Fibroblast of peridontal ligament (primary cell): ENCODE measurements around the gene CACNG1.

Source experiments
- DNase-seq: peaks from one replicate; pipeline ENCODE4 v3.0.0-alpha.2; 2010; ENCODE audit errors: extremely low read depth

The CACNG1 gene, protein sequence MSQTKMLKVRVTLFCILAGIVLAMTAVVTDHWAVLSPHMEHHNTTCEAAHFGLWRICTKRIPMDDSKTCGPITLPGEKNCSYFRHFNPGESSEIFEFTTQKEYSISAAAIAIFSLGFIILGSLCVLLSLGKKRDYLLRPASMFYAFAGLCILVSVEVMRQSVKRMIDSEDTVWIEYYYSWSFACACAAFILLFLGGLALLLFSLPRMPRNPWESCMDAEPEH

DNA sequence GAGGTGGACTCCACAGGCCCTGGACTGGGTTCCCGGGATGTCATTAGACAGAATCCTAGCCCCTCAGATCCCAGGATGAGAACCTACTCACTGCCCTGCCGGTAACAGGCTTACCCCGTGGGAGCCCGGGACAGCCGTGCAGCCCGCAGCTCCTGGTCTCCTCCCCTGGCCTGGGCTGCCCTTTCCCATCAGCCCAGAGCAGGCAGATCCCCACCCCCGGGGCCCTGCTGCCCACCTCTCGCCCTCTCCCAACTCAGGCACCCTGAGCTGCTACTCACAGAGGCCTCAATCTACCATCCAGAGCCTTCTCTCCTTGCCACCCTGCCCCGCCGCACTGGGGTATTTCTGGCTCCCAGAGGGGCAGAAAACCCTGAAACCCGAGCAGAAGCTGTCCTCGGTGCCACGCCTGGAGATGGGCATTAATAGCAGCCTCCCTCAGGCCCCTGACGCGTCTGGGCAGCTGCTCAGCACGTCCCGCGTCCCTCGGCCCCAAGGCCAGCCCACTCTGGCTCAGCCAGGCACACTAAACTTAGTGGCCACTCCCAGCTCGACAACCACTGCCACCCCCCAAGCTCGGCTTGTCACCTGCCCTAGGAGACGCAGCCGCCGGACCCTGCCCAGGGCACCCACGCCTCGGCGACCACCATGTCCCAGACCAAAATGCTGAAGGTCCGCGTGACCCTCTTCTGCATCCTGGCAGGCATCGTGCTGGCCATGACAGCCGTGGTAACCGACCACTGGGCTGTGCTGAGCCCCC is at the start of gene CACNG1:
Gene CACNG1, plus strand, starts transcription at position 539 of the 757 bp plus-strand sequence. Its CDS starts 107 bp downstream, at position 646.
- no peak for DNase-seq

DNA sequence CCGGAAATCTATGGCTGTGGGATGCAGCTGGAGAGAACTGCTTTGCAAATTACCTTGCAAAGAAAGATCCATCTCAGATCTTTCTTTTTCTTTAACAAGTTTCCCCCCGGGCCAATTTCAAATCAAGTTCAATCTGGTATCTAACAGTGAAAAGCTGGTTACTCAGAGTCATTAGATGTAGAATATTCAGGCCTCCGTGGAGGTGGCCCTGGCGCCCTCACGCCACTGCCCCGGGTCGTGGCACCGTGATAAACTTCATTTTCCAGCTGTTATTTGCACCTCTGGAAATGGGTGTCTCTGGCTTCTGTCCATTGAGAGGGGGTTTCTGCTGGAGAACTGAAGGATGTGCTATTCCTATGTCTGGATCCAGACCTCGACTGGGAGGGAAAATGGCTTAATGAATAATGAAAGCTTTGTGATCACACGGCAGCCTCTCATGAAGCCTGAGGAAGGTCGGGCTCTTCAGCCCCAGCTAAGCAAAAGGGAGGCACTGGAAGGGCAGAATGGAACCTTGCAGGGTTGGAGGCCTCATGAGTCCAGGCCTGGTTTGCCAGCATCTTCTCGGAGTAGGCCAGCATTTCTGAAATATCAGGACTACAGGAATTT is 49.3 kb upstream of the CACNG1 start:
- no peak for DNase-seq

DNA sequence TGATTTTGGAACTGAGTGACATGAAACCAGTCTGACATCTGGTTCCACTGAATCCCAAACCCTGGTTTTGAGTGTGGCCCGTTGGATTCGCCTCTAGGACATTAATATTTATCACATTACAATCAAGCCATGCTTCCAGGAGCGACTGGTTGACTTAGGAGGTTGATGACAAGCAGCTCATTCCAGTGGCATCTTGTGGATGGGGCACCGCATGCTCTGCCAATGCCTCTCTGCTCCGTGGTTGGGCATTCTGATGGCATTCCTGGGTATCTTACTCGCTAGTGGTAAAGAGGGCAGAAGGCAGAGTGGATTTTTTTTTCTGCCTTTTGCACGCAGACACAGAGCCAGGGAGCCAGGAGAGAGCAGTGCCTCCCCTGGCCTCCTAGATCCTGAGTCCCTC is 48.4 kb upstream of the CACNG1 start:
- no peak for DNase-seq

DNA sequence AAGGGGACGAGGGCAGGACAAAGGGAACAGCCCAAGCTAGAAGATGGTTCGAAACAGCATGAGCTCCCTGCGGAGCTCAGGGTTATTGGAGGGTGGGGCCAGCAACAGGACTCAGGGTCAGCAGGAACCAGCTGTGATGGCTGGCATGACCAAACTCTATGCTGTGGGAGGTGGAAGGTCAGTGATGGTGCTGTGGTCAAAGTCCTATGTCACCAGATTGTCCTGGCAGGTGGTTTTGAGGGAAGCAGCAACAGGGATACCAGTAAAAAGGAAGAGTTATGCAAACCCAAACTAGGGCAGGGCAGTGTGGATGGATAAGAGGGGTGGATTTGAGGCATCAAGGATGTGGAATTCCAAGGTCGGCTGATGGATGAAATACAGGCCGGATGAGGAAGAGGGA is 47.4 kb upstream of the CACNG1 start:
- DNase-seq: no peak

DNA sequence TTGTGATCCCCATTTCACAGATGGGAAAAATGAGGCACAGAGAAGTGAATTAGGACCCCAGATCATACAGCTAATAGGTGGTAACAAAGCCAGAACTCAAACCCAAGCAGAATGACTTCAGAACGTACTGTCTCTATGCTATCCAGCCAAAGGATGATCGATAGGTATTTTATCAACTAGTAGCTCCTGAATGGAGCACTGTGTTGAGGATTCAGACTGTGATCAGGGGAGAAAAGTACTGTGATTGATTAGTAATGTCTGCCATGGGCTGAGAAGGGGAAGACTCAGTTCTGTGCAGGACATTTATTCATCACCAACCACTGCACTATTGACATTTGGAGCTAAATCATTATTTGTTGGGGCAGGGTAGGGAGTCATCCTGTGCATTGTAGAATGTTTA is 41.1 kb upstream of the CACNG1 start:
- DNase-seq: no peak

DNA sequence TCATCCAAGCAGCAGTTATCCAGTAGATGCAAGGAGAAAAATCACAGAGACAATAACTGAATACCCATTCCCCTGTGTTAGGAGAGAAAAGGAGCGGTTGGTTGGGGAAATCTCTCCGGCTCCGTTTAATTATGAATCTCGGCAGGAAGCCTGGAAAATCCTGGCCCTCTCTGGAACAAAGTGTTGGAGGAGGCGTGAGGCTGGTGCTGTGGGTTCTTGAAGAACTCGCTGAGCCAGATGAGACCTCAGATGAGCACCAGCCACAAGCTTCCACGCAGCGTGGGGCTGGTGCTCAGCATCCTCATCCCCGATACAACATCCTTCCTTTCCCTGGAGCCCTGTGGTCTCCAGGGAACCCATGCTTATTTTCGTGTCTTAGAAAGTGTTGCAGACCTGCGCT is 40.2 kb upstream of the CACNG1 start:
- no peak for DNase-seq

DNA sequence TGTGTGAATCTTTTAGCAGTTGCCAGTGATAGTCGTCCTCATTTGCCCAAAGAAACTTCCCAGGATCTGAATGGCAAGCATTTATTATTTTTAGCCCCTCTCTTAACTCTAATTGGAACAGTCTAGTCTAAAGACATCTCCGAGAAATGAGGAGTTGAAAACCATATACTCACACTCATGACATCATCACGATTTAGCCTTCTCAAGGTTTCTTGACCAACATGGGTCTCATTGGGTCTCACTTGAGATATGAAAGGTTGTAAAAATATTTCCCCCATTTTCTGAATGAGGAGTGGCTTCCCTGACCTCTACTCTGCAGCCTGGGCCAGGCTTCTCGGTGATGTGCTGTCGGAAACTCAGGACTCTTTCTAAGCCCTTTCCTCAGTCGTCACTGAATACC is 37.1 kb upstream of the CACNG1 start:
- DNase-seq: no peak

DNA sequence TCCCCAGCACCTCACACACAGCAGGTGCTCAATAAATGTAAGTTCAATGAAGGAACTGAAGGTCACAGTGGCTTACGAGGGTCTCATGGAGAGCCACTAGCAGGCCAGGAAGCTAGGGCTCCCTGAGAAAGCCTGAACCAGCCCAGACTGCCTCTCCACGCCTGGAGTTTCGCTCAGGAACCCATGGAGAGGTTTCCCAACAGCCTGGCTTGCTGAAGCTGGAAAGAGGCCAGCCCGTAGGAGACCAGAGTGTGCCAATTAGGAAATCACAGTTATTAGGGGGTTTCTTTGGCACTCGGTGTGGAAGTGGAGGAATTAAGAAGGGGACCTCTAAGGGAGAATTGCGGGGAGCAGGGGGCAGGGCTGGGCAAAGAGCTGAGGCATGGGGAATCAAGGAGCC is 36.3 kb upstream of the CACNG1 start:
- DNase-seq: no peak

DNA sequence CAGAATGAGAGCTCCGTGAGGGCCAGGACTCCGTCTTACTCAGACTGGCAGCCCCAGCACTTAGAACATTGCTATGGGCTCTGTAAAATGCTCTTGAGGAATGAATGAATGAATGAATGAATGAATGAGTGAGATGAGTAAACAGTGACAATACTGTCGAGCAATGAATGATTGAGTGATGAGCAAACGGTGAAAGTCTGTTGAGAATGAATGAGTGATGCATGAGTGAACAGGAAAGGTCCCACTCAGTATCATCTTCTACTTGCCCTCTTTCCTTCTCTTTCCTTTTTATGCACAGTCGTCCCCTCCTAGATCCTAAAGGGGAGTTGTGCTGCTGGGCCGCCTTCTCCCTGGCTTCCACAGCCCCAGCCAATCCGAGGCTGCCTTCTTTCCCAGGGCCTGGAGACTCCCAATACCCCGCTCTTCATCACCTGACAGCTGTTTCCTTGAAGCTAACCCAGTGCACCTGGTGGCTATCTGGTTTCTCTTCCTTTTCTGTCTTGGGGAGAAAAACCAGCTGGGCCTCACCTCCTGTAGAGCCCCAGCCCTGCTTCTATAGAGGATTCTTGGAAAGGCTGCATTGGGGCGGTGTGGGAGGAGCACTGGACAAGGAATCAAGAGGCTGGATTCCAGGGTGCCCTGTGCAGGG is 32.7 kb upstream of the CACNG1 start:
- no peak for DNase-seq

DNA sequence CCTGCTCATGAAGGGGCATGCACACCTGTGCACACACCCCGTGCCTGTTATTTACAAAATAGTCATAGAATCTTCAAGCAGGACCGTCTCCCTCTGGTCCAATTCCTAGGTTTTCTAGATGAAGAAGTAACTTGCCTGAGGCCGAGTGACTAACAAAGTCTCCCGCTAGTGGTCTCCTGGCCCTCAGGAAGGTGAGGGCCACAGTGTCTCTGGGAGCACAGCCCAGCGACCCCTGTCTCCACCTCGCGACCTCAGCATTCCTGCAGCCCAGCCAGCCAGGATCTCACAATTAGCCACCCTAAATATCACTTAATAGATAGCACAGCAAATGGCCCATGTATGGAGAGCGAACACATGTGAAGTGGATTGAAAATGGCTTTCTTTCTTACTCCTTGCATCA is 30.5 kb upstream of the CACNG1 start:
- DNase-seq: no peak

DNA sequence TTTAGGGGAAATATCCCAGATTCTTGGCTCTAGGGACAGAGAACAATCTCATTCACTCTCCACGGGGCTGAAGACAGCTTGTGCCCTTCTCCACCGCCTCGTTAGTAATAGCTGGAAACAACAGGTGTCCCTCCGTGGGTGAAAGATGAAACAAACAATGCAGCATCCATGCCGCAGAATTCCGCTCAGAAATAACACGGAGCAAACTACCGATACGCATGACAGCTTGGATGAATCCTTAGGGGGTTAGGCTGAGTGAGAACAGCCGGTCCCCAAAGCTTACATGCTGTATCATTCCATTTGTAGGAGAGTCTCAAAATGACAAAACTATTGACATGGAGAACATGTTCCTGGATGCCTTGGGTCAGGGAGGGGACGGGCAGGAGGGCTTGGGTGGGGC is 29.4 kb upstream of the CACNG1 start:
- DNase-seq: no peak

DNA sequence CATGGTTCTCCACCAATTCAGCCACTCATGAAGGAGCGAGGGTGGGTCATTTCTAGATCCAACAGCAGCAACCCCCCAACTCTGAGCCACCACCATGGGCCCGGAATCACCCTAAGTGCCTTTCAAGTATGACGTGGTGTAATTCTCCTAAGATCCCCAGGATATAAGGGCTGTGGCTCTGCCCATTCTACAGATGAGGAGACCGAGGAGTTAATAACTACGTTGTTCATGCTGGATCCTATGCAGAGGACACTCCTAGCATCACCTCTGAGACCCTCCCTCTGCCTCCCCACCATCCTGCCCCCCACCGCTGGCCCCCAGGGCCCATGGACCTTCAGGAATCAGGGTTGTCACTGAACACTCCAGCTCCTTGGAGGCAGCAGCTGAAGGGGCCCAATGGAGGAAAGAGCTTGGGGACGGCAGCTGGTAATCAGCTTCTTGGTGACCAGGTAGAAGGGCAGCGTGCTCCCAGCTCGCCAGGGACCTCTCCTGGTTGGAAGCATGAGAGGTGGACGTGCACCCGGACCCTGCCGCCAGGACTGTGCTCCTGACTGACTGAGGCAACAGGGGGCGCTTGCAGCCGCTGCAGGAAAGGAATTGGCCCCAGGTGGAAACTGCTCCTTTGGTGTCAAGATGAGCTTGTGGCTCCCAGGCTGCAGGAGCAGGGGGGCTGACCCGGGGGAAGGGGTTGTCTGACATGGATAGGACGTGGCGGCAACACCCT is 28.2 kb upstream of the CACNG1 start:
- DNase-seq: no peak

DNA sequence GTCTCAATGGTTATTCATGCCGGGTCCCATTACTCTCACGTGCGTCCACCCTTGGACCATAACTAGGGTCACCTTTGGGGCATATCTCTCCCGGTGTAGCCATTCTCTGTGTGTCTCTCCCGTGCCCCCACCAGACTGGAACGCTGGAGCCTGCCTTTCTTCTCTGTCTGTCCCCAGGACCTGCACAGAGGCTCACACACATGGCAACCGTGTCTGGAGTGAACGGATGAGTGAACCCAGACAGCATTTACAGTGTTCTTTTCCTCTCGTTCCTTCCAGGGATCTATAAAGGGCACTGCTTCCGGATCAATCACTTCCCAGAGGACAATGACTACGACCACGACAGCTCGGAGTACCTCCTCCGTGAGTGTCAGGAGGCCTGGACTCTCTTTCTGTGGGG is 26.4 kb upstream of the CACNG1 start:
- no peak for DNase-seq

DNA sequence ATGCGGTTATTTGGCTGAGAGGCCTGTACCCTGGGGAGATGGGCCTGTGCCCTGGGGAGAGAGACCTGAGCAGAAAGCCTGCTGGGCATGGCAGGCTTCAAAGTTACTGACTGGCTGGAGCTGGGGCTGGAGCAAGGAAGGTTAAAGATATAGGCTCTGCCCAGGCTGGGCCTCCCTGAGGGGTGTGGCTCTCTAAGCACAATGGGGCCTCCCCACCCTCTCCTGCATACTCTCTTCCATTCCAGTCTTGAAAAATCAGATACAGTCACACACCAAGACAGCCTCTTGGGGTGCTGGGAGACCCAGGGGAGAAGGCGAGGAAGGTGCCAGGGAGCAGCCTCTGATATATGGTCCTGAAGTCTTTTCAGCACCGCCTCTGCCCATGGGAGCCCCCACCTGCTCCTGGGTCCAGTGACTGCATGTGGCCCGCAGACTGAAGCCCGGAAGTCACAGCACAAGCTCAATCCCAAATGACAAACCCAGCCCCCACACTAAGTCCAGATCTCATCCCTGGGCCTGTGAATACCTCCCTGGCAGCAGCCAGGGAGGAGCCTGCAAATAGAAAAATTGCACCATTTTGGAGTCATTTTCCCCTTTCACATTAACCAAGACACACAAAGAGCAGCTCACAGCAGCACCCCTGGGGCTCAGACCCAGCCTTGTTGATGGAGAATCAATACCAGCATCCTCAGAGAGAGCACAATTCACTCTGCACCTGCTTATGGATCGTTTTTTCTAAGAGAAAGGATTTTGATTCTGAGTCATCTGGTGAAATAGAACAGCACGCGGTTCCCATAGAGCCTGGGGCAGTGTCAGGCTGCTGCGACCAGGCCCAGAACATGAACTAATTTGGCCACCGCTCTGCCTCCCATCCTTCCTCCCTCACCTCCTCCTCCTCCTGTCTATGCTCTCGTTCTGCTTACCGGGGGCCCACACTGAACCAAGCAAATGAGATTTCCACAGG is 25.6 kb upstream of the CACNG1 start:
- no peak for DNase-seq

DNA sequence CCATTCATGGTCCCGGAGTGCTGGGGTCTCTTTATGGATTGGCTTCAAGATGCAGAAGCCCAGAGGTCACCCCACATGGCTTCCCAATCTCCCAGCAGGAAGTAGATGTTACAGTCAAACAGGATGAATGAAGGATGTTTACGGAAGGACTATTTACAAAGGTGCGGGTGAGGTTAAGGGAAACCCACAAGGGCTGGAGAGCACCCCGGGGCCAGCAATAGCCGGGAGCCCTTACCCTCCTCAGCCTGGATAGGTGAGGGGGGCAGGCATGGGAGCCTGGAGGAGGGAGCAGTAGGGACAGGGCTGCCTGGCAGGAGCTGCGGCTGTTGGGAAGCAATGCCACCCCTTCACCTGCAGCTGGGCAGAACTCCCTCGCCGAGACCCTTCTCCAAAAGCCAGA is 24.5 kb upstream of the CACNG1 start:
- DNase-seq: no peak

DNA sequence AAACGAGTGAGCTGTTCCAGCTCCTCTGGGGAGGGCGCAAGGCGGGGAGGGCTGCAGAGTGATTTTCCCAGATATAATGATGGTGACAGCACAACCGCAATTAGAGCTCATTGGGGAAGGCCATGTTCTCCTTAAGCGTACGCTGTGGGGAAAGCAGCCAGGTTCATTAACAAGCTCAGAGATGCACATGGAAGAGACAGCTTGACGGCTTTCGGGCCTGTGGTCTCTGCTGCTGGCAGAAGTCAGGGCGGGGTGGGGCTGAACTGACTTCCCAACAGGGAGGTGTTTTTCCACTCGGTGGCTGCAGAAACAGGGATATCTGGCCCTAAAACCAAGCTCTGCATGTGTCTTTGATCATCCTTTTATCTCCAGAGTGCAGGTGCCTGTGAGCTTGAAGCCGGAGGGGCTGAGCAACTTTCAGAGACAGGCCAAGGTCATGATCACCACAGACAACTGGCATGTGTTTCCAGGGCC is 24.0 kb upstream of the CACNG1 start:
- DNase-seq: no peak

DNA sequence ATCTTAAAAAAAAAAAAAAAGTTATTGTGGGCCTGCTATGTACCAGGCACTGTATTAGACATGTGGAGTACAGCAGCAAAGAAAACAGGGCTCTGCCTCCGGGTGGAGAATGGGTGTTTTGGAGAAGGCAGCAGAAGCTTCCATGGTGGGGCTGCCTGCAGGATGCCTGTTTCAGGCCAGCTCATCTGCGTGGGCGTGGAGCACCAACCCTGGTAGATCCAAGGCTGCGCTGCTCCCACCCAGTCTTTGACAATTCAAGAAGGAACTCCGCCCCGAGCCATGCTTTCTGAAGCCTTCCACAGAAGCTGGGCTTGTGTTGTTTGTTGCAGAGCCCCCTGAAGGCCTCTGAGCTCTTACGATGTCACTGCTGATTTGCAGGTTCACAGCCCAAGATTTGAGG is 23.2 kb upstream of the CACNG1 start:
- DNase-seq: no peak

DNA sequence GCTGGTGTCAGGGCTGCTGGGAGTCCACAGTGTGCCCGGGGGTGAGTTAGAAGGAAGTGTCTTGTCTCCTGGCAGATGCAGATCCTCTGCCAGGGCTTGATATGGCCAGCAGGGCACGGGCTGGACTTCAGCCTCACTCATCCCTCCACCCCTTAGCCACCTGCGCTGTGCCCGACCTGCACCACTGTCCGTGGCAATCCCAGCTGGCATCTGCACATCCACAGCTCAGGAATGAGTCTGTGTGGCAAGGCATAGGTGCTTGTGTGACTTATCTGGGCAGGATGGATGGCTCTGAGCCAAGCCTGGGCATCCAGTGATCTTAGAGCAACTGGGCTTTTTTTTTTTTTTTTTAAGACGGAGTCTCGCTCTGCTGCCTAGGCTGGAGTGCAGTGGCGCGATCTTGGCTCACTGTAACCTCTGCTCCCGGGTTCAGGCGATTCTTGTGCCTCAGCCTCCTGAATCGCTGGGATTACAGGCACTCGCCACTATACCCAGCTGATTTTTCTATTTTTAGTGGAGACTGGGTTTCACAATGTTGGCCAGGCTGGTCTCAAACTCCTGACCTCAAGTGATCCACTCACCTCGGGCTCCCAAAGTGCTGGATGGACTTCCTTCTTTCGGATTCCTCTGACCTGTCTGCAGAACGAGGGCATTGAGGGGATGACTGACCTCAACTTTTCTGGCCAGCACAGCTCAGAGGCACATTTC is 22.5 kb upstream of the CACNG1 start:
- DNase-seq: no peak

DNA sequence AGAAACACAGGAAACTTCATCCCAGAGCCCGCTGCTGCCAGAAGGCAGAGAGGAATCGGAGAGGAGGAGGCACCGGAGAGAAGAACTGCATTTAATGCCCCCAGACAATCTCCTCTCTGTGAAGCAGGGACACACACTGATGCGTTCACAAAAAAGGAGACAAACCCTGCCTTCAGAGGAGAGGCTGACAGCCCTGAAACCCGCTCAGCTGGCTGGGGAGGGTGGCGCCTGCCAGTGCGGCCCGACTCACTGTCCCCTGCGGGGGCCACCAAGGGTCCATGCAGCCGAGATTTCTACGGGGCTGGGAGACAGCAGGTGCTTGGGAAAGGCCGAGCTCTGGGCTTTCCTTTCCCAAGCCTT is 21.9 kb upstream of the CACNG1 start:
- DNase-seq: no peak

DNA sequence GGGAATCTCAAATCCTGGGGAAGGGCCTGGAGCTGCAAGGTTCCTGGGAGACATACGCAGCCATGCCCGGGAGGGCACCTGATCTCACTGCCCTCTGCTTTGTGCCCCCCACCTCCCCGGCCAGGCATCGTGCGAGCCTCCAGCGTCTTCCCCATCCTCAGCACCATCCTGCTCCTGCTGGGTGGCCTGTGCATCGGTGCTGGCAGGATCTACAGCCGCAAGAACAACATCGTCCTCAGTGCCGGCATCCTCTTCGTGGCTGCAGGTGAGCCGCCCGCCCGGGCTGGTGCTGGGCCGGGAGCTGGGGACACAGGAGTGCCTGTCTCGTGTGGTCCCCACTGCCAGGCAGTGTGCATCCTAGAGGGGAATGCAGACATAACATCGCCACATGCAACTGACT is 19.6 kb upstream of the CACNG1 start:
- no peak for DNase-seq
